Measurements from ENCODE around the gene MTTP.

Gene MTTP

GRCh38 chr4:99636422-99636821 lies 61.8 kb downstream of the MTTP start:
- H3K27ac ChIP-seq (ENCODE audit: insufficient read depth, low read depth, low read length, poor library complexity, severe bottlenecking), result no peak overlapping the region
- no peaks in the 10 kb centered on the region for H3K9me3 ChIP-seq (ENCODE audit: control insufficient read depth, low read length)
- 90 to 96% methylated on average over 1 of the region's 2 CpGs for WGBS, 2 experiments
- H3K4me3 ChIP-seq (ENCODE audit: insufficient read depth, low read depth, low read length), result no peak overlapping the region
- no peaks in the 10 kb centered on the region for H3K27me3 ChIP-seq (ENCODE audit: control insufficient read depth, insufficient read depth, low read length, poor library complexity, severe bottlenecking)
- no peaks in the 10 kb centered on the region for H3K36me3 ChIP-seq (ENCODE audit: control insufficient read depth, insufficient read depth, low read length)
- H3K4me1 ChIP-seq (ENCODE audit: control insufficient read depth, insufficient read depth, low read length), result no peaks in the 10 kb centered on the region

GRCh38 chr4:99637174-99637573 lies 62.5 kb downstream of the MTTP start:
- 71 to 73% methylated on average over 5 of the region's 5 CpGs for WGBS, 2 experiments

GRCh38 chr4:99640676-99641075 lies 66.1 kb downstream of the MTTP start:
- peaks cover 18% of the 10 kb centered on the region for H3K4me1 ChIP-seq (ENCODE audit: control insufficient read depth, insufficient read depth, low read length)
- WGBS, 2 experiments, result 60 to 61% methylated on average over 2 of the region's 2 CpGs
- H3K9me3 ChIP-seq (ENCODE audit: control insufficient read depth, low read length), result no peaks in the 10 kb centered on the region
- H3K27ac ChIP-seq (ENCODE audit: insufficient read depth, low read depth, low read length, poor library complexity, severe bottlenecking), result no peak overlapping the region
- H3K27me3 ChIP-seq (ENCODE audit: control insufficient read depth, insufficient read depth, low read length, poor library complexity, severe bottlenecking), result no peaks in the 10 kb centered on the region
- no peaks in the 10 kb centered on the region for H3K36me3 ChIP-seq (ENCODE audit: control insufficient read depth, insufficient read depth, low read length)
- no peak overlapping the region for H3K4me3 ChIP-seq (ENCODE audit: insufficient read depth, low read depth, low read length)

More at GRCh38 chr4:99637174-99637573, 62.5 kb downstream of the MTTP start:
- Histone ChIP-seq H3K4me1 (ENCODE audit: control insufficient read depth, insufficient read depth, low read length) (no peaks in the 10 kb centered on the region), H3K4me3 (ENCODE audit: insufficient read depth, low read depth, low read length) (no peak overlapping the region), H3K36me3 (ENCODE audit: control insufficient read depth, insufficient read depth, low read length) (no peaks in the 10 kb centered on the region), H3K27me3 (ENCODE audit: control insufficient read depth, insufficient read depth, low read length, poor library complexity, severe bottlenecking) (no peaks in the 10 kb centered on the region), H3K9me3 (ENCODE audit: control insufficient read depth, low read length) (no peaks in the 10 kb centered on the region), H3K27ac (ENCODE audit: insufficient read depth, low read depth, low read length, poor library complexity, severe bottlenecking) (no peak overlapping the region)

- H3K36me3 ChIP-seq (ENCODE audit: control insufficient read depth, insufficient read depth, low read length), result no peaks in the 10 kb centered on the region
- H3K27me3 ChIP-seq (ENCODE audit: control insufficient read depth, insufficient read depth, low read length, poor library complexity, severe bottlenecking), result no peaks in the 10 kb centered on the region
- no peak overlapping the region for H3K4me3 ChIP-seq (ENCODE audit: insufficient read depth, low read depth, low read length)
- H3K4me1 ChIP-seq (ENCODE audit: control insufficient read depth, insufficient read depth, low read length), result peaks cover 18% of the 10 kb centered on the region
- 76 to 79% methylated on average over 7 of the region's 7 CpGs for WGBS, 2 experiments
- H3K27ac ChIP-seq (ENCODE audit: insufficient read depth, low read depth, low read length, poor library complexity, severe bottlenecking), result no peak overlapping the region
- H3K9me3 ChIP-seq (ENCODE audit: control insufficient read depth, low read length), result no peaks in the 10 kb centered on the region
These were observed 68.3 kb downstream of the MTTP start for GRCh38 chr4:99642725-99643489.

GRCh38 chr4:99644453-99644852 lies 69.8 kb downstream of the MTTP start:
- WGBS, 2 experiments, result 36 to 44% methylated on average over 5 of the region's 5 CpGs
- no peaks in the 10 kb centered on the region for H3K27me3 ChIP-seq (ENCODE audit: control insufficient read depth, insufficient read depth, low read length, poor library complexity, severe bottlenecking)
- no peak overlapping the region for H3K27ac ChIP-seq (ENCODE audit: insufficient read depth, low read depth, low read length, poor library complexity, severe bottlenecking)
- H3K4me1 ChIP-seq (ENCODE audit: control insufficient read depth, insufficient read depth, low read length), result peaks cover 18% of the 10 kb centered on the region
- H3K4me3 ChIP-seq (ENCODE audit: insufficient read depth, low read depth, low read length), result no peak overlapping the region
- H3K9me3 ChIP-seq (ENCODE audit: control insufficient read depth, low read length), result no peaks in the 10 kb centered on the region
- no peaks in the 10 kb centered on the region for H3K36me3 ChIP-seq (ENCODE audit: control insufficient read depth, insufficient read depth, low read length)

- Histone ChIP-seq H3K27me3 (ENCODE audit: control insufficient read depth, insufficient read depth, low read length, poor library complexity, severe bottlenecking) (no peaks in the 10 kb centered on the region), H3K36me3 (ENCODE audit: control insufficient read depth, insufficient read depth, low read length) (no peaks in the 10 kb centered on the region), H3K27ac (ENCODE audit: insufficient read depth, low read depth, low read length, poor library complexity, severe bottlenecking) (no peak overlapping the region), H3K4me3 (ENCODE audit: insufficient read depth, low read depth, low read length) (no peak overlapping the region), H3K9me3 (ENCODE audit: control insufficient read depth, low read length) (no peaks in the 10 kb centered on the region), H3K4me1 (ENCODE audit: control insufficient read depth, insufficient read depth, low read length) (peaks cover 18% of the 10 kb centered on the region)
- 15 to 17% methylated on average over 1 of the region's 1 CpG for WGBS, 2 experiments
These were observed 70.4 kb downstream of the MTTP start for GRCh38 chr4:99645036-99645435.

- no peaks in the 10 kb centered on the region for H3K27me3 ChIP-seq (ENCODE audit: control insufficient read depth, insufficient read depth, low read length, poor library complexity, severe bottlenecking)
- H3K36me3 ChIP-seq (ENCODE audit: control insufficient read depth, insufficient read depth, low read length), result no peaks in the 10 kb centered on the region
- H3K4me1 ChIP-seq (ENCODE audit: control insufficient read depth, insufficient read depth, low read length), result peaks cover 18% of the 10 kb centered on the region
- no peak overlapping the region for H3K4me3 ChIP-seq (ENCODE audit: insufficient read depth, low read depth, low read length)
- no peaks in the 10 kb centered on the region for H3K9me3 ChIP-seq (ENCODE audit: control insufficient read depth, low read length)
- no peak overlapping the region for H3K27ac ChIP-seq (ENCODE audit: insufficient read depth, low read depth, low read length, poor library complexity, severe bottlenecking)
These were observed 71.0 kb downstream of the MTTP start for GRCh38 chr4:99645638-99646037.

GRCh38 chr4:99647071-99647470 lies 72.4 kb downstream of the MTTP start:
- Histone ChIP-seq H3K27me3 (ENCODE audit: control insufficient read depth, insufficient read depth, low read length, poor library complexity, severe bottlenecking) (no peaks in the 10 kb centered on the region), H3K4me3 (ENCODE audit: insufficient read depth, low read depth, low read length) (no peak overlapping the region), H3K27ac (ENCODE audit: insufficient read depth, low read depth, low read length, poor library complexity, severe bottlenecking) (no peak overlapping the region), H3K36me3 (ENCODE audit: control insufficient read depth, insufficient read depth, low read length) (no peaks in the 10 kb centered on the region), H3K4me1 (ENCODE audit: control insufficient read depth, insufficient read depth, low read length) (peaks cover 18% of the 10 kb centered on the region), H3K9me3 (ENCODE audit: control insufficient read depth, low read length) (no peaks in the 10 kb centered on the region)
- WGBS, 2 experiments, result 90% methylated on average over 4 of the region's 4 CpGs

- H3K4me3 ChIP-seq (ENCODE audit: insufficient read depth, low read depth, low read length), result no peak overlapping the region
- H3K9me3 ChIP-seq (ENCODE audit: control insufficient read depth, low read length), result no peaks in the 10 kb centered on the region
- H3K27ac ChIP-seq (ENCODE audit: insufficient read depth, low read depth, low read length, poor library complexity, severe bottlenecking), result no peak overlapping the region
- H3K4me1 ChIP-seq (ENCODE audit: control insufficient read depth, insufficient read depth, low read length), result peaks cover 17% of the 10 kb centered on the region
- 100% methylated on average over 1 of the region's 1 CpG for WGBS, 2 experiments
- H3K27me3 ChIP-seq (ENCODE audit: control insufficient read depth, insufficient read depth, low read length, poor library complexity, severe bottlenecking), result no peaks in the 10 kb centered on the region
- no peaks in the 10 kb centered on the region for H3K36me3 ChIP-seq (ENCODE audit: control insufficient read depth, insufficient read depth, low read length)
These were observed 73.7 kb downstream of the MTTP start for GRCh38 chr4:99648321-99648720.

GRCh38 chr4:99649208-99649607 lies 74.6 kb downstream of the MTTP start:
- H3K36me3 ChIP-seq (ENCODE audit: control insufficient read depth, insufficient read depth, low read length), result no peaks in the 10 kb centered on the region
- no peak overlapping the region for H3K27ac ChIP-seq (ENCODE audit: insufficient read depth, low read depth, low read length, poor library complexity, severe bottlenecking)
- no peaks in the 10 kb centered on the region for H3K27me3 ChIP-seq (ENCODE audit: control insufficient read depth, insufficient read depth, low read length, poor library complexity, severe bottlenecking)
- H3K4me1 ChIP-seq (ENCODE audit: control insufficient read depth, insufficient read depth, low read length), result peaks cover 9% of the 10 kb centered on the region
- no peaks in the 10 kb centered on the region for H3K9me3 ChIP-seq (ENCODE audit: control insufficient read depth, low read length)
- H3K4me3 ChIP-seq (ENCODE audit: insufficient read depth, low read depth, low read length), result no peak overlapping the region
- 96% methylated on average over 9 of the region's 9 CpGs for WGBS, 2 experiments
